GM12875 (cell line): Measurements from ENCODE around the gene FASTK.

Experiments
- H3K4me3 ChIP-seq: one replicate; pipeline ENCODE4 v1.5.1; 2011; ENCODE audit warnings: low read depth, low read length, control low read depth
- TF ChIP-seq, protein P1 (sequence below): IDR thresholded peaks from 2 replicates; pipeline ENCODE4 v1.5.1; 2011; ENCODE audit warnings: low read depth, mild to moderate bottlenecking, control low read depth, inconsistent platforms, low read length, moderate library complexity, borderline replicate concordance; ENCODE audit not compliant: insufficient read depth

Gene FASTK

DNA sequence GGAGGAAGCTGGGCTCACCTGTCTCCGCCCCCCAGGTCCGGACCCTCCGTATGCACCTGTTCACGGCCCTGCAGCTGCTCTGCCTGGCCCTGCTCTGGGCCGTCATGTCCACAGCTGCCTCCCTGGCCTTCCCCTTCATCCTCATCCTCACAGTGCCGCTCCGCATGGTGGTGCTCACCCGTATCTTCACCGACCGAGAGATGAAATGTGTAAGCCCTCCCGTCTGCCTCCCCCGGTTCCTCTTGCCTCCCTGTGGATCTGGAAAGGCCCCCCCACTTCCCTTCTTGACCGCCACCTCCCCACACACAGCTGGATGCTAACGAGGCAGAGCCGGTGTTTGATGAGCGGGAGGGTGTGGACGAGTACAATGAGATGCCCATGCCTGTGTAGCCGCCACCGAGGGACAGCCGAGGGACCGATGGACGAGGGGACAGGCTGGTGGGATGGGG, 4.6 kb downstream of the FASTK start:
- TF ChIP-seq, protein P1, sequence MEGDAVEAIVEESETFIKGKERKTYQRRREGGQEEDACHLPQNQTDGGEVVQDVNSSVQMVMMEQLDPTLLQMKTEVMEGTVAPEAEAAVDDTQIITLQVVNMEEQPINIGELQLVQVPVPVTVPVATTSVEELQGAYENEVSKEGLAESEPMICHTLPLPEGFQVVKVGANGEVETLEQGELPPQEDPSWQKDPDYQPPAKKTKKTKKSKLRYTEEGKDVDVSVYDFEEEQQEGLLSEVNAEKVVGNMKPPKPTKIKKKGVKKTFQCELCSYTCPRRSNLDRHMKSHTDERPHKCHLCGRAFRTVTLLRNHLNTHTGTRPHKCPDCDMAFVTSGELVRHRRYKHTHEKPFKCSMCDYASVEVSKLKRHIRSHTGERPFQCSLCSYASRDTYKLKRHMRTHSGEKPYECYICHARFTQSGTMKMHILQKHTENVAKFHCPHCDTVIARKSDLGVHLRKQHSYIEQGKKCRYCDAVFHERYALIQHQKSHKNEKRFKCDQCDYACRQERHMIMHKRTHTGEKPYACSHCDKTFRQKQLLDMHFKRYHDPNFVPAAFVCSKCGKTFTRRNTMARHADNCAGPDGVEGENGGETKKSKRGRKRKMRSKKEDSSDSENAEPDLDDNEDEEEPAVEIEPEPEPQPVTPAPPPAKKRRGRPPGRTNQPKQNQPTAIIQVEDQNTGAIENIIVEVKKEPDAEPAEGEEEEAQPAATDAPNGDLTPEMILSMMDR, result no peak
- no peak overlapping the region for H3K4me3 ChIP-seq

DNA sequence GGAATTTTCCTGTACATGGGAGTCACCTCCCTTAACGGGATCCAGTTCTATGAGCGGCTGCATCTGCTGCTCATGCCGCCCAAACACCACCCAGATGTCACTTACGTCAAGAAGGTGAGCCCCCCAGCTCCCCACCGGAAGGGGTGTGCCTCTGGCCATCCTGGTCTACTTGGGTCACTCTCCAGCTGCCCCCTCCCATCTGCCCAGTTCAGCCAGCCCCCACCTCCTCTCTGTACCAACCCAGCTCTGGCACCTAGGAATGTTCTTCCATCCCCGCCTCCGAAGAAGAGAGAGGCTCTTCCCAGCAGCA, 5.0 kb downstream of the FASTK start:
- TF ChIP-seq, protein P1, result no peak
- H3K4me3 ChIP-seq, result no peak overlapping the region

DNA sequence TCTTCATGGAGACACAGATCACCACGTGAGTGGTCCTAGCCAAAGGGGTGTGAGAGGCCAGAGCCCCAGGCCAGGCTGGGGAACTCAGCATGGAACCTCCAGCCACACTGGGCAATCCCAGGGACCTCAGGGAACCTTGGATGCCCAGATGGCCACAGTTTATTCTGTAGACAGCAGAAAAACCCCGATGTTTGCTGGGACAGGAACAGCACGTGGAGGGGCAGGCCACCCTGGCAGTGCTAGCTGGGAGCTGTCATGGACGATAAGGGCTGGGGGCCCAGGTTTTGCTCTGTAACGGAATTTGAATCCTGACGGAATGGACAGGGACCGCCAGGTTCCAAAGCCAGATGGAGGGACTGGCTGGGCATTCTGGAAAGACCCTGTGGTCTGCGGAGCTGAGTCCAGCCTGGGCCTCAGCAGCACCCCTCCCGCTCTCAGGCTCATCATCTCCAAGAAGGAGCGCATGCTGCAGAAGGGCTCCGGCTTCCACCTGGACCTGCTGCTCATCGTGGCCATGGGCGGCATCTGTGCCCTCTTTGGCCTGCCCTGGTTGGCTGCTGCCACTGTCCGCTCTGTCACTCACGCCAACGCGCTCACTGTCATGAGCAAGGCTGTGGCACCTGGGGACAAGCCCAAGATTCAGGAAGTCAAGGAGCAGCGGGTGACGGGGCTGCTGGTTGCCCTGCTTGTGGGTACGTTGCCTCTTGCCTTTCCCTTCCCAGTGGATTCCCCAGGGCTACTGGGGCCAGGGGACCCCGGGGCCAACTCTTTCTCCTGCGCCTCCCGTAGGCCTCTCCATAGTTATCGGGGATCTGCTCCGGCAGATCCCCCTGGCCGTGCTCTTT, 5.6 kb downstream of the FASTK start:
- TF ChIP-seq, protein P1, result no peak
- no peak overlapping the region for H3K4me3 ChIP-seq

DNA sequence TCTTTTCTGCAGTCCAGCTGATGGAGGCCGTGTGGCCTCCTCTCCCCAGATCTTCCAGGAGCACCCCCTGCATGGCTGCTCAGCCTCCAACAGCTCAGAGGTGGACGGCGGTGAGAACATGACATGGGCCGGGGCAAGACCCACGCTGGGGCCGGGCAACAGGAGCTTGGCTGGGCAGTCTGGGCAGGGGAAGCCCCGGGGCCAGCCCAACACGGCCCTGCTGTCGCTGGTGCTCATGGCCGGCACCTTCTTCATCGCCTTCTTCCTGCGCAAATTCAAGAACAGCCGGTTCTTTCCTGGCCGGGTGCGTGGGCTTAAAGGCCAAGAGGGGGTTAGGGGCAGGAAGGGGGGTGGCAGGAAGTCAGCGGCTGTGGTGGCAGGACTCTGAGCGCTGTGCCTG, 6.6 kb downstream of the FASTK start:
- TF ChIP-seq, protein P1, result no peak
- no peak overlapping the region for H3K4me3 ChIP-seq

DNA sequence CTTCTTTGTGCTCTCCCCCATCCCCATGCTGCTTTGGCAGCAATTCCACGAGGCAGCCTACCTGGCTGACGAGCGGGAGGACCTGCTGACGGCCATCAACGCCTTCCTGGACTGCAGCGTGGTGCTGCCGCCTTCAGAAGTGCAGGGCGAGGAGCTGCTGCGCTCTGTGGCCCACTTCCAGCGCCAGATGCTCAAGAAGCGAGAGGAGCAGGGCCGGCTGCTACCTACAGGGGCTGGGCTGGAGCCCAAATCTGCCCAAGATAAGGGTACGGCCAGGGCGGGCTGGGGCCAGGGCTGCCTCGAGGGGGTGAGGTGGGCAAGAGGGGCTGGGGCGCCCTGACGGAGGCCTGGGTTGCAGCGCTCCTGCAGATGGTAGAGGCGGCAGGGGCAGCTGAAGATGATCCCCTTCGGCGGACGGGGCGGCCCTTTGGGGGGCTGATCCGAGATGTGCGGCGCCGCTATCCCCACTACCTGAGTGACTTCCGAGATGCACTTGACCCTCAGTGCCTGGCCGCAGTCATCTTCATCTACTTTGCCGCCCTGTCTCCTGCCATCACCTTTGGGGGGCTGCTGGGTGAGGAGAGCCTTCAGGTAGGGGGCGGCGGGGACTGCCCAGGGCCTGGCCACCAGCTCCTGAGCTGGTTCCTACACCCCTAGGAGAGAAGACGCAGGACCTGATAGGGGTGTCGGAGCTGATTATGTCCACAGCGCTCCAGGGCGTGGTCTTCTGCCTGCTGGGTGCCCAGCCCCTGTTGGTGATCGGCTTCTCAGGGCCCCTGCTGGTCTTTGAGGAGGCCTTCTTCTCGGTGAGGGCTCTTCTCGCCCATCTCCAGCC, 9.4 kb downstream of the FASTK start:
- TF ChIP-seq, protein P1, result no peak
- H3K4me3 ChIP-seq, result no peak overlapping the region

DNA sequence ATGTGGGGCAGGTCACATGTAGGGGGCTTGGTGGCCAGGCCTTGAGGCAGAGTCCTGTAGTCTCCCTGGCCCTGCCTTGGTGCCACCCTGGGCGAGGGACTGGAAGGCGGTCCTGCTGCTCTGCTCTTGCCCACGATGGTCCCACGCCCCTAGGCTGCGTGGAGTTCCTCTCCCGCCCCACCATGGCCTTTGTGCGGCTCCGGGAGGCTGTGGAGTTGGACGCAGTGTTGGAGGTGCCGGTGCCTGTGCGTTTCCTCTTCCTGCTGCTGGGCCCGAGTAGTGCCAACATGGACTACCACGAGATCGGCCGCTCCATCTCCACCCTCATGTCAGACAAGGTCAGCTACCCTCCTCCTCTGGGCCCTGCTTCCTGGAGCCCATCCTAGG, 10.0 kb downstream of the FASTK start:
- TF ChIP-seq, protein P1, result no peak
- no peak overlapping the region for H3K4me3 ChIP-seq
